RWPE2 (cell line): Measurements from ENCODE around the gene MYO7A.

Experiments
- ATAC-seq: fragments of 200-7000 bp; cut with Tn5 transposase; 3 replicates; pipeline ENCODE4 v1.9.1; 2021; ENCODE audit warnings: low read depth
- DNase-seq: peaks from one replicate; pipeline ENCODE4 v3.0.0-alpha.2; 2020; ENCODE audit warnings: low spot score
- H3K27ac ChIP-seq: fragments of 450-650 bp; 2 replicates; pipeline ENCODE4 v1.5.1; 2017; ENCODE audit warnings: mild to moderate bottlenecking; ENCODE audit not compliant: poor library complexity, severe bottlenecking
- H3K27me3 ChIP-seq: fragments of 250-450 bp; sonication (Bioruptor Pico); 2 replicates; pipeline ENCODE4 v1.5.1; 2021; ENCODE audit warnings: mild to moderate bottlenecking, moderate library complexity; ENCODE audit not compliant: insufficient read depth, poor library complexity, severe bottlenecking
- H3K36me3 ChIP-seq: fragments of 250-450 bp; sonication (Bioruptor Pico); 2 replicates; pipeline ENCODE4 v1.5.1; 2020; ENCODE audit warnings: low read depth, mild to moderate bottlenecking, moderate library complexity
- H3K4me1 ChIP-seq: fragments of 250-450 bp; sonication (Bioruptor Pico); 2 replicates; pipeline ENCODE4 v1.5.1; 2021; ENCODE audit warnings: mild to moderate bottlenecking, moderate library complexity; ENCODE audit not compliant: insufficient read depth, poor library complexity, severe bottlenecking
- H3K4me3 ChIP-seq: fragments of 250-450 bp; sonication (Bioruptor Pico); 2 replicates; pipeline ENCODE4 v1.5.1; 2021; ENCODE audit warnings: mild to moderate bottlenecking, moderate library complexity; ENCODE audit not compliant: severe bottlenecking
- H3K9me3 ChIP-seq: fragments of 250-450 bp; sonication (Bioruptor Pico); 2 replicates; pipeline ENCODE4 v1.5.1; 2021; ENCODE audit warnings: mild to moderate bottlenecking, moderate library complexity; ENCODE audit not compliant: severe bottlenecking
- TF ChIP-seq, protein P1 (sequence below): fragments of 450-650 bp; IDR thresholded peaks from one replicate; pipeline ENCODE4 v1.5.1; 2017; ENCODE audit warnings: mild to moderate bottlenecking, moderate library complexity; ENCODE audit not compliant: poor library complexity, severe bottlenecking

The MYO7A gene

DNA sequence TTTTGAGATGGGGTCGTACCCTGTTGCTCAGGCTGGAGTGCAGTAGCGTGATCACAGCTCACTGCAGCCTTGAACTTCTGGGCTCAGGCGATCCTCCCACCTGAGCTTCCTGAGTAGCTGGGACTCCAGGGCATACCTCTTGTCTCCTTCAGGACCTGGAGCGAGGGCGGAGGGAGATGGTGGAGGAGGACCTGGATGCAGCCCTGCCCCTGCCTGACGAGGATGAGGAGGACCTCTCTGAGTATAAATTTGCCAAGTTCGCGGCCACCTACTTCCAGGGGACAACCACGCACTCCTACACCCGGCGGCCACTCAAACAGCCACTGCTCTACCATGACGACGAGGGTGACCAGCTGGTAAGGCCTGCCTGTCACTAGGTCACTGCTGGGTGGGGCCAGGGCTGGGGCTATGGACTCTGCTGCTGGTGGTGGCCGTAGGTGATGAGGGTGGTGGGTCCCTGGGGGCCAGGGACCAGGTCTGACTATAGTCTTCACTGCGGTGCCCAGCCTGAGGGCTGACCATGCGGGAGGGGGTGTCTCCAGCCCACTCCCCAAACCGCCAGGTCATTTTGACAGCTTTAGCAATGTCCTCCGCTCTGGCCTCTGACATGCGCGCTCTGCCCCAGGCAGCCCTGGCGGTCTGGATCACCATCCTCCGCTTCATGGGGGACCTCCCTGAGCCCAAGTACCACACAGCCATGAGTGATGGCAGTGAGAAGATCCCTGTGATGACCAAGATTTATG is 53.9 kb downstream of the MYO7A start:
- H3K27me3 ChIP-seq = no peaks in the 10 kb centered on the region
- no peak overlapping the region for H3K27ac ChIP-seq
- H3K4me1 ChIP-seq = no peaks in the 10 kb centered on the region
- TF ChIP-seq, protein P1, sequence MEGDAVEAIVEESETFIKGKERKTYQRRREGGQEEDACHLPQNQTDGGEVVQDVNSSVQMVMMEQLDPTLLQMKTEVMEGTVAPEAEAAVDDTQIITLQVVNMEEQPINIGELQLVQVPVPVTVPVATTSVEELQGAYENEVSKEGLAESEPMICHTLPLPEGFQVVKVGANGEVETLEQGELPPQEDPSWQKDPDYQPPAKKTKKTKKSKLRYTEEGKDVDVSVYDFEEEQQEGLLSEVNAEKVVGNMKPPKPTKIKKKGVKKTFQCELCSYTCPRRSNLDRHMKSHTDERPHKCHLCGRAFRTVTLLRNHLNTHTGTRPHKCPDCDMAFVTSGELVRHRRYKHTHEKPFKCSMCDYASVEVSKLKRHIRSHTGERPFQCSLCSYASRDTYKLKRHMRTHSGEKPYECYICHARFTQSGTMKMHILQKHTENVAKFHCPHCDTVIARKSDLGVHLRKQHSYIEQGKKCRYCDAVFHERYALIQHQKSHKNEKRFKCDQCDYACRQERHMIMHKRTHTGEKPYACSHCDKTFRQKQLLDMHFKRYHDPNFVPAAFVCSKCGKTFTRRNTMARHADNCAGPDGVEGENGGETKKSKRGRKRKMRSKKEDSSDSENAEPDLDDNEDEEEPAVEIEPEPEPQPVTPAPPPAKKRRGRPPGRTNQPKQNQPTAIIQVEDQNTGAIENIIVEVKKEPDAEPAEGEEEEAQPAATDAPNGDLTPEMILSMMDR = no peak
- H3K4me3 ChIP-seq = no peak overlapping the region
- H3K36me3 ChIP-seq = no peaks in the 10 kb centered on the region
- ATAC-seq (no peak), DNase-seq (no peak)
- H3K9me3 ChIP-seq = no peaks in the 10 kb centered on the region

DNA sequence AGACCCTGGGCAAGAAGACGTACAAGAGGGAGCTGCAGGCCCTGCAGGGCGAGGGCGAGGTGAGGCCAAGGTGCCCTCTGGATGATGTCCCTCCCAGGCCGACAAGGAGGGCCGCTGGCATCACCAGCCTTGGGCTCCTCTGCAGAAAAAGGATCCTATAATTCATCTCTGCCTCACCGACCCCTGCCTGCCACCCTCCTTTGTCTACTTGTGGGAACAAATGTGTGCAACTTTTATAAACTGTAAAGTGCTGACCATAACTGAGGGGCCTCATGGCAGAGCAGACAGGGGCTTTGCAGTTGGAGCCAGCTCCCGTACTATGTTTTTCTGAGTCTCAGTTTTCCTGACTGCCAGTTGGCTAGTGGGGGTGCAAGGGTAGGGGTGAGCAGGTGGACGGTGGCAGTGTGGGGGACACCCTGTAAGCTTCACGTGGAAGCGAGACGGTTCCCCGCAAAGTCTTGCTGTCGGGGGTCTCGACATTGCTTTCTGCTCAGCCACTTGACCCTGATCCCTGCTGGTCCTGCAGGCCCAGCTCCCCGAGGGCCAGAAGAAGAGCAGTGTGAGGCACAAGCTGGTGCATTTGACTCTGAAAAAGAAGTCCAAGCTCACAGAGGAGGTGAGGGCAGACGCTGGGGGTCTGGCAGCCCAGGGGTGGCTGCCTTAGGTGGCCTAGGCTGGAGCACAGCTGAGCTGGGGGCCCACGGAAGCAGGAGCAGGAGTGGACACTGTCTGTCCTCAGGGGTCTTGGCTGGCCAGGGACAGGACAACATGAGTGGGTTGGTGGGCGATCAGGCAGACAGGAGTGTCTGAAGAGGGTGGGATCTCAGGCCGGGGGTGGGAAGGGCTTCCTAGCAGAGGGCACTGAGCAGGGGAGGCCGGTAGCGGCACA is 54.7 kb downstream of the MYO7A start:
- no peak overlapping the region for H3K4me3 ChIP-seq
- no peaks in the 10 kb centered on the region for H3K9me3 ChIP-seq
- H3K4me1 ChIP-seq = no peaks in the 10 kb centered on the region
- no peaks in the 10 kb centered on the region for H3K27me3 ChIP-seq
- no peak overlapping the region for H3K27ac ChIP-seq
- TF ChIP-seq, protein P1 = no peak
- no peaks in the 10 kb centered on the region for H3K36me3 ChIP-seq
- ATAC-seq (no peak), DNase-seq (no peak)

DNA sequence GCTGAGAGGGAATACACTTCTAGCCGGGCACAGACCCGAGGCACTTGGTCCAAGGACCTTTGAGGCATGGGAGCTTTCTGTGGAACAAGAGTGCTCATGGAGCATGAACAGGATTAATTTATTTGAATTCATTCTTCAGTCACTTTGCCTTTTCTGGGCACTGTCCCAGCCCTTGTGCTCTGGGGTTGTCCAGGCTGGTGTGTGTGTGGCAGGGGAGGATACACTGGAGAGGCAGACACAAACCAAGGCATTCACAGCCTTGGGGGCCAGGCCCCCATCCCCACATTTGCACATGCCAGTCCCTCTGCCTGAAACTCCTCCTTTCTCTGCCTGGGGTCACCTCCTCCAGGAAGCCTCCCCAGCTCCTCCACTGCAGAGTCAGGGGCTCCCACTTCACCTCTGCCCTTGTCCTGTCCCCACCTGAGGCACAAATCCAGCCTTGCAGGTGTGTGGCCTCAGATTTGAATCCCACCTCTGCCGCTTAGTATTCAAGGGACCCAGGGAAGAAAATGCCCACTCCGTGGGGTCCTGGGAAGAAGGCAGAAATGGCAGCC is 55.5 kb downstream of the MYO7A start:
- Histone ChIP-seq H3K36me3 (no peaks in the 10 kb centered on the region), H3K27me3 (no peaks in the 10 kb centered on the region), H3K27ac (no peak overlapping the region), H3K9me3 (no peaks in the 10 kb centered on the region), H3K4me3 (no peak overlapping the region), H3K4me1 (no peaks in the 10 kb centered on the region)
- TF ChIP-seq, protein P1 = no peak
- no peak for ATAC-seq
- DNase-seq = no peak

DNA sequence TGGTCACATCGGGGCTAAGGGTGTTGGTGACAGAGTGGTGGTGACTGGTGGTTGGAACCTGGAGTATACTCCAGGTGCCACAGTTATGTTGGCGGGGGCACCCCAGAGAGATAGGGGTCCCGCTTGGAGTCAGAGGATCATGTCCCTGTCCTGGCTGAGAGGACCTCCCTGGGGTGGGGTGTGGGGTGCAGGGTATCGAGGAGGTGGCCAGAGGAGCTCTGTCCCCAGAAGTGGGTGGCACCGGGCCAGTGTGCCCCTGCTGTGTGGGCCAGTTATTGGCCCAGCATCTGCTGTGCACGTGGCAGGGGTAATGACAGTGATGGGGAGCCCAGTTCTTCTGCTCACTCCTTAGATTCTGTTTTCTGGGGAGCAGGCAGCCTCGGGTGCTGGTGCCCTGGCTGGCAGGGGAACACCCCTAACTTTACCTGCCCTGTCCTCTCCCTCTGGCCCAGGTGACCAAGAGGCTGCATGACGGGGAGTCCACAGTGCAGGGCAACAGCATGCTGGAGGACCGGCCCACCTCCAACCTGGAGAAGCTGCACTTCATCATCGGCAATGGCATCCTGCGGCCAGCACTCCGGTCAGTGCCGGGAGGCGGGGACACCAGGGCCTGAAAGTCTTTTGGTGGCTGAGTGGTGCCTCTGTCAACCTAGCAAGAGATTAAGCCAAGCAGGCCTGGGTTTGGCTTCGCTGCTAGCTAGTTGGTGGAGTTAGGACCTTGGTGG is 56.3 kb downstream of the MYO7A start:
- Histone ChIP-seq H3K4me3 (no peak overlapping the region), H3K27me3 (no peaks in the 10 kb centered on the region), H3K4me1 (no peaks in the 10 kb centered on the region), H3K36me3 (no peaks in the 10 kb centered on the region), H3K9me3 (no peaks in the 10 kb centered on the region), H3K27ac (no peak overlapping the region)
- no peak for DNase-seq
- ATAC-seq = no peak
- TF ChIP-seq, protein P1 = no peak
